Lower leg skin (tissue), 3 donors: ENCODE measurements around the gene BPIFB2.

ENCODE experiments used
- POLR2A ChIP-seq, 2 donors: fragments of 450-650 bp; IDR thresholded peaks; one replicate each; pipeline ENCODE4 v1.6.1; 2016 to 2017; ENCODE audit warnings: antibody characterized with exemption in 2 of 2, mild to moderate bottlenecking in 1 of 2, moderate library complexity in 1 of 2
- TF ChIP-seq, protein P1 (sequence below), 3 donors: fragments of 450-650 bp; IDR thresholded peaks; one replicate each; pipeline ENCODE4 v1.5.1; 2016; ENCODE audit warnings: antibody characterized with exemption in 3 of 3, mild to moderate bottlenecking in 3 of 3, moderate library complexity in 2 of 3

DNA sequence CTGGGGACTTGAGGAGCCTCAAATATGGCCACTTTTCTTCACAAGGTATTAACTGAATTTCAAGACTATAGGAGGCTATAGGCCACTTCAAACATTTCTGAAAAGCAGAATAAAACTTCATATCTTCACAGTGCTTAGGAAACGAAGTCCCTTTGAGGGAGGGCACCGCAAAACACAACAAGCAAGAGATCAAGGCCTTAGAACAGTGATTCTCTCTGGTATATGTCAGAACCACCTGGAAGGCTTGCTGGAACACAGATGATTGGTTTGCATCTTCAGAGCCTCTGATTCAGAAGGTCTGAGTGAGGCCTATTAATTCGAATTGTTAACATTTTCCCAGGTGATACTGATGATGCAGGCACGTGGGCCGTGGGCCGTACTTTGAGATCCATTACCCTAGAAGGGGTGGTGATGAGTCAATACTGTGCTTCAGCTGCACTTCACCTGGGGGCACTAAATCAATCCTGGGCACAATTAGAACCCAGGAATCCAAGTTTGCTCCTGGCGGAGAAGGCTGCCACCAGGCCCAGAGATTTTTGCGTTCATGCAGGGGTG, 13.9 kb upstream of the BPIFB2 start:
- TF ChIP-seq, protein P1, sequence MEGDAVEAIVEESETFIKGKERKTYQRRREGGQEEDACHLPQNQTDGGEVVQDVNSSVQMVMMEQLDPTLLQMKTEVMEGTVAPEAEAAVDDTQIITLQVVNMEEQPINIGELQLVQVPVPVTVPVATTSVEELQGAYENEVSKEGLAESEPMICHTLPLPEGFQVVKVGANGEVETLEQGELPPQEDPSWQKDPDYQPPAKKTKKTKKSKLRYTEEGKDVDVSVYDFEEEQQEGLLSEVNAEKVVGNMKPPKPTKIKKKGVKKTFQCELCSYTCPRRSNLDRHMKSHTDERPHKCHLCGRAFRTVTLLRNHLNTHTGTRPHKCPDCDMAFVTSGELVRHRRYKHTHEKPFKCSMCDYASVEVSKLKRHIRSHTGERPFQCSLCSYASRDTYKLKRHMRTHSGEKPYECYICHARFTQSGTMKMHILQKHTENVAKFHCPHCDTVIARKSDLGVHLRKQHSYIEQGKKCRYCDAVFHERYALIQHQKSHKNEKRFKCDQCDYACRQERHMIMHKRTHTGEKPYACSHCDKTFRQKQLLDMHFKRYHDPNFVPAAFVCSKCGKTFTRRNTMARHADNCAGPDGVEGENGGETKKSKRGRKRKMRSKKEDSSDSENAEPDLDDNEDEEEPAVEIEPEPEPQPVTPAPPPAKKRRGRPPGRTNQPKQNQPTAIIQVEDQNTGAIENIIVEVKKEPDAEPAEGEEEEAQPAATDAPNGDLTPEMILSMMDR (IDR thresholded peaks at IDR 0.05) = no peak
- no peak for TF ChIP-seq POLR2A (IDR thresholded peaks at IDR 0.05)
